Endothelial cell of umbilical vein (primary cell): Measurements from ENCODE around the gene DDB1. TPM values are rescaled to one million over a fixed set of nuclear protein-coding genes. Genes with fewer than 3 reads are reported as not detected.

Source experiments
- BruUV-seq: library from RNA; stranded (reverse); fragments of 400-500 nt; replicated peaks from 2 replicates; lab custom pipeline; 2021; lab: Mats Ljungman, UMichigan
- CTCF ChIA-PET: fragments of 300-600, 350-600 bp; sonication (Branson Sonifier 250); formaldehyde crosslinking; loops from one replicate; lab custom pipeline; 2021; ENCODE audit warnings: antibody characterized with exemption, inconsistent platforms; lab: Charles Lee
- POLR2A ChIA-PET: fragments of 300-600, 350-600 bp; sonication (Branson Sonifier 250); formaldehyde crosslinking; loops from one replicate; lab custom pipeline; 2021; ENCODE audit warnings: antibody characterized with exemption, inconsistent platforms; lab: Charles Lee
- DNase-seq: peaks from one replicate; pipeline ENCODE4 v3.0.0-alpha.2; 2011; ENCODE audit warnings: low read depth, low spot score
- FAIRE-seq: peaks from 2 replicates; lab custom pipeline; 2011; peaks lifted over from hg19 to GRCh38; lab: Jason Lieb, UNC
- H2AFZ ChIP-seq: 2 replicates; pipeline ENCODE4 v1.6.0; 2012; ENCODE audit warnings: low read depth, low read length, control low read depth, inconsistent platforms
- H3K27ac ChIP-seq: 2 replicates; pipeline ENCODE4 v1.5.1; 2011; ENCODE audit warnings: low read depth, mild to moderate bottlenecking, control low read depth, low read length, moderate library complexity; ENCODE audit not compliant: insufficient read depth
- H3K27me3 ChIP-seq, 2 experiments: 2 replicates each; pipeline versions ENCODE4 v1.6.0 to v1.6.1; 2011; ENCODE audit warnings: low read length in 2 of 2, mixed read lengths in 1 of 2; ENCODE audit not compliant: control insufficient read depth in 2 of 2, insufficient read depth in 2 of 2
- H3K36me3 ChIP-seq, 2 experiments: 2 replicates in 1 of 2; 3 replicates in 1 of 2; pipeline ENCODE4 v1.5.1; 2011; ENCODE audit warnings: low read length in 2 of 2, mild to moderate bottlenecking in 1 of 2, moderate library complexity in 1 of 2; ENCODE audit not compliant: control insufficient read depth in 2 of 2, insufficient read depth in 2 of 2; ENCODE audit errors: extremely low read depth in 1 of 2
- H3K4me1 ChIP-seq: 3 replicates; pipeline ENCODE4 v1.5.1; 2011; ENCODE audit warnings: mild to moderate bottlenecking, low read length; ENCODE audit not compliant: control insufficient read depth, insufficient read depth; ENCODE audit errors: extremely low read depth
- H3K4me2 ChIP-seq: 2 replicates; pipeline ENCODE4 v1.6.1; 2011; ENCODE audit warnings: low read length, control low read depth, mixed read lengths; ENCODE audit not compliant: insufficient read depth
- H3K4me3 ChIP-seq, 3 experiments: fragments of 200-600 bp in 1 of 3; sonication (generic), shearing (Covaris generic) in 1 of 3; replicated peaks in 1 of 3; 2 replicates each; pipeline ENCODE4 v1.5.1; 2011 to 2016; ENCODE audit warnings: control low read depth in 3 of 3, low read length in 3 of 3, mild to moderate bottlenecking in 2 of 3, inconsistent platforms in 1 of 3, low read depth in 1 of 3, moderate library complexity in 1 of 3; ENCODE audit not compliant: insufficient read depth in 1 of 3
- H3K79me2 ChIP-seq: 2 replicates; pipeline ENCODE4 v1.6.0; 2012; ENCODE audit warnings: low read length, inconsistent platforms; ENCODE audit not compliant: control insufficient read depth, insufficient read depth
- H3K9ac ChIP-seq: replicated peaks from 2 replicates; pipeline ENCODE3; 2011; ENCODE audit warnings: low read length, control low read depth; ENCODE audit not compliant: insufficient read depth; ENCODE audit errors: extremely low read depth
- H3K9me1 ChIP-seq: replicated peaks from 3 replicates; pipeline ENCODE4 v1.6.0; 2011; ENCODE audit warnings: mild to moderate bottlenecking, low read length; ENCODE audit not compliant: control insufficient read depth, insufficient read depth; ENCODE audit errors: extremely low read depth
- H3K9me3 ChIP-seq: replicated peaks from 2 replicates; pipeline ENCODE4 v1.5.1; 2012; ENCODE audit warnings: low read length, inconsistent platforms; ENCODE audit not compliant: control insufficient read depth, insufficient read depth
- H4K20me1 ChIP-seq: replicated peaks from 2 replicates; pipeline ENCODE3; 2011; ENCODE audit warnings: mild to moderate bottlenecking, low read length; ENCODE audit not compliant: control insufficient read depth, insufficient read depth; ENCODE audit errors: extremely low read depth
- EZH2 ChIP-seq: IDR thresholded peaks from 2 replicates; pipeline ENCODE4 v1.6.1; 2012; ENCODE audit warnings: borderline replicate concordance, low read depth, mild to moderate bottlenecking, moderate library complexity, low read length, inconsistent platforms; ENCODE audit not compliant: severe bottlenecking
- FOS ChIP-seq: IDR thresholded peaks from 2 replicates; pipeline ENCODE4 v1.6.1; 2011; ENCODE audit warnings: mild to moderate bottlenecking, low read length, moderate library complexity, borderline replicate concordance; ENCODE audit not compliant: insufficient read depth
- GATA2 ChIP-seq: IDR thresholded peaks from 2 replicates; pipeline ENCODE4 v1.7.0; 2011; ENCODE audit warnings: low read depth, mild to moderate bottlenecking, moderate library complexity, mixed read lengths, low read length; ENCODE audit not compliant: insufficient read length, insufficient read depth
- JUN ChIP-seq: IDR thresholded peaks from 2 replicates; pipeline ENCODE4 v1.6.1; 2011; ENCODE audit warnings: borderline replicate concordance, low read depth; ENCODE audit not compliant: insufficient read length, insufficient read depth
- MYC ChIP-seq: IDR thresholded peaks from one replicate; pipeline ENCODE4 v1.6.1; 2011; ENCODE audit warnings: mild to moderate bottlenecking, low read depth, low read length
- POLR2A ChIP-seq: IDR thresholded peaks from 2 replicates; pipeline ENCODE4 v1.6.1; 2012; ENCODE audit warnings: low read depth, mild to moderate bottlenecking, control low read depth, low read length
- POLR2AphosphoS5 ChIP-seq: IDR thresholded peaks from 2 replicates; pipeline ENCODE4 v1.6.1; 2012; ENCODE audit warnings: low read depth, mild to moderate bottlenecking, control low read depth, low read length, moderate library complexity; ENCODE audit not compliant: insufficient read depth
- dilution Hi-C: fragments of 300-500 bp; cut with MboI; formaldehyde crosslinking; loops from one replicate; pipeline ENCODE4 v1.15.0; 2019; ENCODE audit warnings: low sequenced_read_pairs; ENCODE audit not compliant: extremely low pct_ligation_motif_present
- intact Hi-C: fragments of 100-400 bp; cut with micrococcal nuclease; formaldehyde crosslinking; loops from one replicate; pipeline ENCODE4 v1.10.0; 2022
- polyA plus RNA-seq, 4 experiments: library from polyadenylated mRNA; depleted of rRNA in 3 of 4; stranded (reverse) in 3 of 4; unstranded in 1 of 4; fragments of >200 nt; gene quantifications; 2 replicates each; pipeline versions ENCODE4 v1.2.1 to v1.2.3, GENCODE V29; 2011 to 2012; ENCODE audit warnings: missing spikeins in 1 of 4
- total RNA-seq: library from RNA; stranded (reverse); gene quantifications from 2 replicates; pipeline ENCODE4 v1.2.3, GENCODE V29; 2021
- TF ChIP-seq, protein P1 (sequence below): IDR thresholded peaks from 2 replicates; pipeline ENCODE4 v1.6.1; 2011; ENCODE audit not compliant: insufficient read depth, insufficient read length
- TF ChIP-seq, protein P2 (sequence below), 2 donors: IDR thresholded peaks; 1 replicate in 1 of 2; 2 replicates in 1 of 2; pipeline ENCODE4 v1.5.1; 2011; ENCODE audit warnings: low read length in 2 of 2, mild to moderate bottlenecking in 2 of 2, moderate library complexity in 2 of 2, control low read depth in 1 of 2, inconsistent platforms in 1 of 2, low read depth in 1 of 2; ENCODE audit not compliant: insufficient read depth in 1 of 2; ENCODE audit errors: extremely low read depth in 1 of 2

DDB1 gene
- total and polyA plus RNA-seq, 2 donors (not counting 3 experiments of a cell fraction or from before 2014, with no cell fraction given), result 229 to 230 TPM

DNA sequence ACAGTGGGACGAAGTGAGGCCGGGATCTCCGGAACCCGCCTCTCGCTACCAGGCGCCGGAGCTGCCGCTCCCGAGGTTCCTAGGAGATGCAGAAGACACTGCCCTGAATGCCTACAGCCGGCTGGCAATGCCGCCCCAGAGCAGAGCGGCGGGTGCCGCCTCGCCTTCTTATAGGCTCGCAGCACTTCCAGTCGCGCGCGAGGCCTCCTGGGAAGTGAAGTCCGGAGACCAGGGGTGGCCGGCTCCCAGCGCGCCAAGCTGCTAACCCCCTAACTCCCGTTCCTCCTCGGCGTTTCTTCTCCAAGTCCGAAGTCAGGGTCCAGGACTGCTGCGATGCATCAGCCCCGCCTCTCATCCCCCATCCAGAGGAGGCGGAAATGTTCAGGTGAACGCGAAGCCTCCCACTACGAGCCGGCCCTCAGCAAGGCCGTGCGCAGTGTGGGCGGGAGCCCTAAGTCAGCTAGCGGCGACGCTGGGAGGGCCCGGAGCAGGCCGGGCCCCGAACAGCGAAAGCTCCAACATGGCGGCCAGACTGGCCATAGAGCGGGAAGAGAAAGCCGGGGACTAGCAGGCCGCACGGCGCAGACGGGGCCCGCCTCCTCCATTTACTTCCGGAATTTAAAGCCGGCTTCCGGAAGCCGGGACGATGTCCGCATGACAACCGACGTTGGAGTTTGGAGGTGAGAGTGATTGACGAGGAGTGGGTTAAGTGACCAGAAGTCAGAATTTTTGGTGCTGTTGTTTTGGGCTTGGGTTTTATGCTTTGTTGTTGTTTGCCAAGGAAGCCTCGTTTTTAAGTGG, 29.0 kb upstream of the DDB1 start, which contains the start of the genes CYB561A3 and TMEM138:
Gene CYB561A3, minus strand, starts transcription at position 142 of the 801 bp plus-strand sequence. CDS start 5,169 bp downstream, outside the sequence.
Gene TMEM138, plus strand, starts transcription at position 634 of the 801 bp plus-strand sequence. CDS start 2,017 bp downstream, outside the sequence.
- BruUV-seq, result no TSS peak
- CTCF ChIA-PET, result interaction anchor here (0.9 to 10.8 kb wide), 8 partner anchors 9 to 63 kb away, joined by 3 to 89 read pairs (median 4); partner anchors contain the start of gene TMEM216

More for the DNA sequence above, 29.0 kb upstream of the DDB1 start, which contains the start of the genes CYB561A3 and TMEM138:
- H3K4me3 ChIP-seq, result peak within 1 kb of the TSS; percentile 53 to 83 (median 76)
- dilution Hi-C loops, result no loop called here
- H3K36me3 ChIP-seq, result peaks cover 0 to 12% of the 10 kb centered on the region in 2 experiments
- H3K9me1 ChIP-seq, result no peaks in the 10 kb centered on the region
- peak within 1 kb of the TSS; percentile 86 for H3K9ac ChIP-seq
- peaks cover 26% of the 10 kb centered on the region for H3K79me2 ChIP-seq
- POLR2A ChIA-PET, result interaction anchor here (0.8 to 2.3 kb wide), 9 partner anchors 13 to 31 kb away, joined by 3 to 17 read pairs (median 4); partner anchors contain the start of genes DDB1 and TKFC
- peak; percentile 90 for FAIRE-seq
- H4K20me1 ChIP-seq, result no peaks in the 10 kb centered on the region
- no peaks in the 10 kb centered on the region for H3K9me3 ChIP-seq
- H3K4me2 ChIP-seq, result peak within 1 kb of the TSS; percentile 84
- peak within 1 kb of the TSS; percentile 63 for H3K27ac ChIP-seq
- intact Hi-C loops, result loop anchor here (1.0 to 2.0 kb wide), 3 partner anchors 14 to 67 kb away; partner anchors contain the start of genes CPSF7, DDB1 and TKFC
- TF ChIP-seq JUN (no peak), EZH2 (no peak), FOS (no peak), POLR2AphosphoS5 (peak; percentile 98), POLR2A (peak; percentile 97), MYC (no peak), GATA2 (no peak)
- TF ChIP-seq, protein P1, sequence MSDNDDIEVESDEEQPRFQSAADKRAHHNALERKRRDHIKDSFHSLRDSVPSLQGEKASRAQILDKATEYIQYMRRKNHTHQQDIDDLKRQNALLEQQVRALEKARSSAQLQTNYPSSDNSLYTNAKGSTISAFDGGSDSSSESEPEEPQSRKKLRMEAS, result peak; percentile 3
- TF ChIP-seq, protein P2, sequence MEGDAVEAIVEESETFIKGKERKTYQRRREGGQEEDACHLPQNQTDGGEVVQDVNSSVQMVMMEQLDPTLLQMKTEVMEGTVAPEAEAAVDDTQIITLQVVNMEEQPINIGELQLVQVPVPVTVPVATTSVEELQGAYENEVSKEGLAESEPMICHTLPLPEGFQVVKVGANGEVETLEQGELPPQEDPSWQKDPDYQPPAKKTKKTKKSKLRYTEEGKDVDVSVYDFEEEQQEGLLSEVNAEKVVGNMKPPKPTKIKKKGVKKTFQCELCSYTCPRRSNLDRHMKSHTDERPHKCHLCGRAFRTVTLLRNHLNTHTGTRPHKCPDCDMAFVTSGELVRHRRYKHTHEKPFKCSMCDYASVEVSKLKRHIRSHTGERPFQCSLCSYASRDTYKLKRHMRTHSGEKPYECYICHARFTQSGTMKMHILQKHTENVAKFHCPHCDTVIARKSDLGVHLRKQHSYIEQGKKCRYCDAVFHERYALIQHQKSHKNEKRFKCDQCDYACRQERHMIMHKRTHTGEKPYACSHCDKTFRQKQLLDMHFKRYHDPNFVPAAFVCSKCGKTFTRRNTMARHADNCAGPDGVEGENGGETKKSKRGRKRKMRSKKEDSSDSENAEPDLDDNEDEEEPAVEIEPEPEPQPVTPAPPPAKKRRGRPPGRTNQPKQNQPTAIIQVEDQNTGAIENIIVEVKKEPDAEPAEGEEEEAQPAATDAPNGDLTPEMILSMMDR (IDR thresholded peaks at IDR 0.05; ENCODE audit: extremely low read depth in 1 of 2, insufficient read depth in 1 of 2, low read depth in 1 of 2, low read length in 2 of 2), result no peak
- peak; percentile 94 for DNase-seq
- H3K27me3 ChIP-seq, result no peaks in the 10 kb centered on the region
- peaks cover 18% of the 10 kb centered on the region for H3K4me1 ChIP-seq
- peak within 1 kb of the TSS; percentile 63 for H2AFZ ChIP-seq
